PC-3 (cell line): Measurements from ENCODE around the gene EPHB1. TPM values are rescaled to one million over a fixed set of nuclear protein-coding genes. Genes with fewer than 3 reads are reported as not detected.

Experiments
- ATAC-seq: fragments of 200-7000 bp; cut with Tn5 transposase; 2 replicates; pipeline ENCODE4 v1.9.1; 2020; ENCODE audit warnings: mild to moderate bottlenecking, moderate library complexity
- BruUV-seq: library from RNA; stranded (reverse); fragments of 400-500 nt; replicated peaks from 2 replicates; lab custom pipeline; 2021; lab: Mats Ljungman, UMichigan
- CTCF ChIA-PET: fragments of 300-600 bp; sonication (Branson Sonifier 250); formaldehyde crosslinking; loops from one replicate; lab custom pipeline; 2022; ENCODE audit warnings: antibody characterized with exemption; lab: Charles Lee
- POLR2A ChIA-PET: fragments of 300-600 bp; sonication (Branson Sonifier 250); formaldehyde crosslinking; loops from one replicate; lab custom pipeline; 2022; ENCODE audit warnings: antibody characterized with exemption; ENCODE audit not compliant: unreplicated experiment; lab: Charles Lee
- DNase-seq: peaks from one replicate; pipeline ENCODE4 v3.0.0-alpha.2; 2015
- H2AFZ ChIP-seq: fragments of 300-600 bp; sonication (generic); 2 replicates; pipeline ENCODE4 v1.6.0; 2016; ENCODE audit warnings: antibody characterized with exemption, low read length
- H3F3A ChIP-seq: fragments of 300-600 bp; sonication (generic); one replicate; pipeline ENCODE4 v1.6.0; 2017; ENCODE audit warnings: antibody characterized with exemption, low read length, control low read depth, mild to moderate bottlenecking; ENCODE audit not compliant: unreplicated experiment
- H3K27ac ChIP-seq: fragments of 300-600 bp; sonication (generic); 2 replicates; pipeline ENCODE4 v1.5.1; 2016; ENCODE audit warnings: mild to moderate bottlenecking, low read length
- H3K27me3 ChIP-seq: fragments of 300-600 bp; sonication (generic); 2 replicates; pipeline ENCODE4 v1.6.1; 2016; ENCODE audit warnings: low read length, mixed read lengths
- H3K36me3 ChIP-seq: fragments of 300-600 bp; sonication (generic); 2 replicates; pipeline ENCODE4 v1.6.1; 2016; ENCODE audit warnings: low read depth, mixed run types, low read length, mixed read lengths
- H3K4me1 ChIP-seq: fragments of 300-600 bp; sonication (generic); 2 replicates; pipeline ENCODE4 v1.5.1; 2016; ENCODE audit warnings: low read length; ENCODE audit not compliant: insufficient read depth
- H3K4me2 ChIP-seq: fragments of 300-600 bp; sonication (generic); 2 replicates; pipeline ENCODE4 v1.6.0; 2016; ENCODE audit warnings: low read length
- H3K4me3 ChIP-seq: fragments of 300-600 bp; sonication (generic); 2 replicates; pipeline ENCODE4 v1.5.1; 2016; ENCODE audit warnings: mild to moderate bottlenecking, low read length, mixed read lengths
- H3K79me2 ChIP-seq: fragments of 300-600 bp; sonication (generic); 2 replicates; pipeline ENCODE4 v1.6.1; 2017; ENCODE audit warnings: low read length, mixed read lengths
- H3K9ac ChIP-seq: fragments of 300-600 bp; sonication (generic); 2 replicates; pipeline ENCODE4 v1.6.0; 2016; ENCODE audit warnings: mild to moderate bottlenecking, low read length
- H3K9me2 ChIP-seq: fragments of 300-600 bp; sonication (generic); replicated peaks from 2 replicates; pipeline ENCODE4 v1.6.1; 2016; ENCODE audit warnings: mixed run types, low read length, mixed read lengths
- H3K9me3 ChIP-seq: fragments of 300-600 bp; sonication (generic); 2 replicates; pipeline ENCODE4 v1.6.1; 2016; ENCODE audit warnings: low read length, mixed read lengths
- H4K20me1 ChIP-seq: fragments of 300-600 bp; sonication (generic); 2 replicates; pipeline ENCODE4 v1.6.1; 2016; ENCODE audit warnings: low read length, mixed read lengths
- CTCF ChIP-seq: fragments of 300-600 bp; sonication (generic); conservative IDR thresholded peaks from 2 replicates; pipeline ENCODE4 v1.5.1; 2017; ENCODE audit warnings: antibody characterized with exemption, low read depth, mild to moderate bottlenecking, low read length
- EZH2 ChIP-seq: fragments of 300-600 bp; sonication (generic); IDR thresholded peaks from one replicate; pipeline ENCODE4 v1.6.1; 2017; ENCODE audit warnings: antibody characterized with exemption, mild to moderate bottlenecking, low read length; ENCODE audit not compliant: unreplicated experiment
- EZH2phosphoT487 ChIP-seq: fragments of 300-600 bp; sonication (generic); IDR thresholded peaks from 2 replicates; pipeline ENCODE4 v1.6.1; 2018; ENCODE audit warnings: mild to moderate bottlenecking, antibody characterized with exemption, low read length, borderline replicate concordance
- intact Hi-C: fragments of 100-400 bp; cut with micrococcal nuclease; formaldehyde crosslinking; loops from 2 replicates; pipeline ENCODE4 v1.9.0; 2023
- total RNA-seq: library from RNA; depleted of rRNA; stranded (reverse); fragments of >200 nt; gene quantifications from 2 replicates; pipeline ENCODE4 v1.2.3, GENCODE V29; 2014

The EPHB1 gene
- total RNA-seq, 1 experiment from 2014 or later: 0.69 TPM

- Histone ChIP-seq H4K20me1 (no peaks in the 10 kb centered on the region), H3K4me2 (no peak overlapping the region), H3K36me3 (no peaks in the 10 kb centered on the region), H3K9ac (no peak overlapping the region), H3K27me3 (no peaks in the 10 kb centered on the region), H3K4me1 (no peaks in the 10 kb centered on the region), H3K27ac (no peak overlapping the region), H2AFZ (no peak overlapping the region), H3K9me3 (no peaks in the 10 kb centered on the region), H3K4me3 (no peak overlapping the region), H3K9me2 (no peaks in the 10 kb centered on the region), H3K79me2 (no peaks in the 10 kb centered on the region), H3F3A (no peaks in the 10 kb centered on the region)
- ChIA-PET CTCF (no interaction called here), POLR2A (no interaction called here)
- BruUV-seq: no TSS peak
- intact Hi-C loops: no loop called here
- no peak for DNase-seq
- no peak for TF ChIP-seq CTCF
- no peak for TF ChIP-seq EZH2phosphoT487
- no peak for TF ChIP-seq EZH2
- no peak for ATAC-seq
These were observed 345.5 kb downstream of the EPHB1 start for GRCh38 chr3:135140591-135140990.

GRCh38 chr3:135141160-135141559 lies 346.1 kb downstream of the EPHB1 start:
- intact Hi-C loops: no loop called here
- no peaks in the 10 kb centered on the region for H3K27me3 ChIP-seq
- no peaks in the 10 kb centered on the region for H3K36me3 ChIP-seq
- H4K20me1 ChIP-seq: no peaks in the 10 kb centered on the region
- H3K4me3 ChIP-seq: no peak overlapping the region
- no peak overlapping the region for H2AFZ ChIP-seq
- no peaks in the 10 kb centered on the region for H3K79me2 ChIP-seq
- no peaks in the 10 kb centered on the region for H3F3A ChIP-seq
- H3K9ac ChIP-seq: no peak overlapping the region
- CTCF ChIA-PET: no interaction called here
- H3K4me2 ChIP-seq: no peak overlapping the region
- POLR2A ChIA-PET: no interaction called here
- H3K9me2 ChIP-seq: no peaks in the 10 kb centered on the region
- no peak overlapping the region for H3K27ac ChIP-seq
- ATAC-seq (no peak), DNase-seq (no peak)
- no peak for TF ChIP-seq EZH2phosphoT487
- no peak for TF ChIP-seq CTCF
- no peak for TF ChIP-seq EZH2
- no peaks in the 10 kb centered on the region for H3K4me1 ChIP-seq
- H3K9me3 ChIP-seq: no peaks in the 10 kb centered on the region
- no TSS peak for BruUV-seq

GRCh38 chr3:135141672-135142071 lies 346.6 kb downstream of the EPHB1 start:
- Histone ChIP-seq H4K20me1 (no peaks in the 10 kb centered on the region), H3K9ac (no peak overlapping the region), H2AFZ (no peak overlapping the region), H3K36me3 (no peaks in the 10 kb centered on the region), H3F3A (no peaks in the 10 kb centered on the region), H3K4me2 (no peak overlapping the region), H3K4me1 (no peaks in the 10 kb centered on the region), H3K4me3 (no peak overlapping the region), H3K79me2 (no peaks in the 10 kb centered on the region), H3K9me2 (no peaks in the 10 kb centered on the region), H3K9me3 (no peaks in the 10 kb centered on the region), H3K27ac (no peak overlapping the region), H3K27me3 (no peaks in the 10 kb centered on the region)
- intact Hi-C loops: no loop called here
- ChIA-PET POLR2A (no interaction called here), CTCF (no interaction called here)
- TF ChIP-seq EZH2phosphoT487: no peak
- no peak for TF ChIP-seq EZH2
- no peak for TF ChIP-seq CTCF
- ATAC-seq: no peak
- DNase-seq: no peak
- BruUV-seq: no TSS peak
